Measurements from ENCODE around the gene NRG2. TPM values are rescaled to one million over a fixed set of nuclear protein-coding genes. Genes with fewer than 3 reads are reported as not detected.

Gene NRG2
- total RNA-seq, 6 experiments from 2014 or later, result 0.07 to 0.77 (median 0.14) TPM; not detected in 1

- ATAC-seq (peak in 2 of 4 donors; percentile 34 to 56), DNase-seq (no peak)
- Histone ChIP-seq H3K9me3 (no peaks in the 10 kb centered on the region), H3K4me1 (no peaks in the 10 kb centered on the region), H3K27me3 (no peaks in the 10 kb centered on the region), H3K4me3 (no peak overlapping the region), H3K27ac (no peak overlapping the region), H3K36me3 (no peaks in the 10 kb centered on the region)
- intact Hi-C loops (cut with DNase I), result no loop called here
- TF ChIP-seq POLR2A (IDR thresholded peaks at IDR 0.05), result no peak
- no peak for TF ChIP-seq CTCF (IDR thresholded peaks at IDR 0.05)
- WGBS (ENCODE audit: insufficient coverage, low coverage, low lambda C conversion rate, missing lambda C conversion rate), result 57% methylated on average over 8 of the region's 9 CpGs
Observed at GRCh38 chr5:140017397-140018095, 25.6 kb downstream of the NRG2 start.

GRCh38 chr5:140015706-140016105, 27.4 kb downstream of the NRG2 start:
- no peak for TF ChIP-seq CTCF (IDR thresholded peaks at IDR 0.05)
- TF ChIP-seq POLR2A (IDR thresholded peaks at IDR 0.05), result no peak
- H3K27ac ChIP-seq, result no peak overlapping the region
- intact Hi-C loops (cut with DNase I), result no loop called here
- no peak overlapping the region for H3K4me3 ChIP-seq
- 76% methylated on average over 3 of the region's 5 CpGs for WGBS (ENCODE audit: insufficient coverage, low coverage, low lambda C conversion rate, missing lambda C conversion rate)
- H3K36me3 ChIP-seq, result no peaks in the 10 kb centered on the region
- no peaks in the 10 kb centered on the region for H3K9me3 ChIP-seq
- H3K27me3 ChIP-seq, result no peaks in the 10 kb centered on the region
- no peaks in the 10 kb centered on the region for H3K4me1 ChIP-seq
- no peak for DNase-seq
- ATAC-seq, result no peak

- Histone ChIP-seq H3K4me1 (no peaks in the 10 kb centered on the region), H3K27me3 (no peaks in the 10 kb centered on the region), H3K9me3 (no peaks in the 10 kb centered on the region), H3K36me3 (no peaks in the 10 kb centered on the region), H3K4me3 (no peak overlapping the region), H3K27ac (no peak overlapping the region)
- 82% methylated on average over 2 of the region's 2 CpGs for WGBS (ENCODE audit: insufficient coverage, low coverage, low lambda C conversion rate, missing lambda C conversion rate)
- ATAC-seq (no peak), DNase-seq (no peak)
- TF ChIP-seq CTCF (IDR thresholded peaks at IDR 0.05) (no peak), POLR2A (IDR thresholded peaks at IDR 0.05) (no peak)
- intact Hi-C loops (cut with DNase I), result no loop called here
Observed at GRCh38 chr5:140014751-140015150, 28.3 kb downstream of the NRG2 start.

- Histone ChIP-seq H3K4me1 (no peaks in the 10 kb centered on the region), H3K27me3 (no peaks in the 10 kb centered on the region), H3K36me3 (no peaks in the 10 kb centered on the region), H3K27ac (no peak overlapping the region), H3K4me3 (no peak overlapping the region), H3K9me3 (no peaks in the 10 kb centered on the region)
- 45% methylated on average over 1 of the region's 1 CpG for WGBS (ENCODE audit: insufficient coverage, low coverage, low lambda C conversion rate, missing lambda C conversion rate)
- no peak for ATAC-seq
- TF ChIP-seq CTCF (IDR thresholded peaks at IDR 0.05) (no peak), POLR2A (IDR thresholded peaks at IDR 0.05) (no peak)
- intact Hi-C loops (cut with DNase I), result no loop called here
- DNase-seq, result no peak
Observed at GRCh38 chr5:140013536-140013935, 29.6 kb downstream of the NRG2 start.
